Fibroblast of the aortic adventitia (primary cell): ENCODE data around the gene FOXP4. TPM values are rescaled to one million over a fixed set of nuclear protein-coding genes. Genes with fewer than 3 reads are reported as not detected.

ENCODE experiments used
- DNase-seq: peaks from one replicate; pipeline ENCODE4 v3.0.0-alpha.2; 2010; ENCODE audit warnings: low read depth
- H3K4me3 ChIP-seq: 2 replicates; pipeline ENCODE4 v1.5.1; 2011; ENCODE audit warnings: low read depth, mild to moderate bottlenecking, control low read depth, low read length, moderate library complexity
- small RNA-seq: library from RNA; depleted of rRNA; stranded (forward); fragments of <200 nt; gene quantifications from one replicate; pipeline ENCODE3, GENCODE V24; 2012
- total RNA-seq: library from RNA; depleted of rRNA; stranded (reverse); fragments of >200 nt; gene quantifications from 2 replicates; pipeline ENCODE4 v1.2.3, GENCODE V29; 2012; ENCODE audit warnings: low replicate concordance
- TF ChIP-seq, protein P1 (sequence below): IDR thresholded peaks from 2 replicates; pipeline ENCODE4 v1.5.1; 2011; ENCODE audit warnings: mild to moderate bottlenecking, low read length, control low read depth, inconsistent platforms; ENCODE audit not compliant: insufficient read depth

Gene FOXP4
- total RNA-seq, 1 donor, result 2.9 TPM

DNA sequence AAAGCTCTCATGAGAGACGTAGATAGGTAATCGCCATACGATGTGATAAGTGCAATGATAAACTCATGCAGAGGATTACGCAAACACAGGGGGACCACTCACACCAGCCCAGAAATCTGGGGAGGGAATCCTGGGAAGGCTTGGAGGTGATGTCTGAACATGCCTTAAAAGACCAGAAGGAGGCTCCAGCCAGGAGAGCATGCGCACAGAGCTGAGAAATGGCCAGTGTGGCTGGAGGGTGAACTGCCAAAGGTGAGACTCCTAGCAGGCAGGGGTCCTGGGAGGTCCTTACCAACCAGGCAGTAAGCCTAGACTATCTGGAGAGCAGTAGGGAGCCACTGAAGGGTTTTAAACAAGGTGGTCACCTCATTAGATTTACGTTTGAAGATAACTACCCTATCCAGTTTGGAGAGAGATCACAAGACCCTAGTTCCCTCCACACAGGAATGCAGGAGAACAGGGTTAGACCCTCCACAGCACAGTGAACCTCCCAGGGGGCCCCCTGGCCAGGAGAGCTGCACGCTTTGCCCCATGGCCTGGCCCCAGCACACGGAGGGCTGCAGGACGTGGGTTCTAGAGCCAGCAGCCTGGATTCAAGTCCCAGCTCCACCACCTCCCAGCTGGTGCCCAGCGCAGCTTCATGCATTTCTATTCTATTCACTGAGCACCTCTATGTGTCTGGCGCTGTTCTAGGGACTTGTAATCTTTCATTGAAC, 105.2 kb downstream of the FOXP4 start:
- TF ChIP-seq, protein P1, sequence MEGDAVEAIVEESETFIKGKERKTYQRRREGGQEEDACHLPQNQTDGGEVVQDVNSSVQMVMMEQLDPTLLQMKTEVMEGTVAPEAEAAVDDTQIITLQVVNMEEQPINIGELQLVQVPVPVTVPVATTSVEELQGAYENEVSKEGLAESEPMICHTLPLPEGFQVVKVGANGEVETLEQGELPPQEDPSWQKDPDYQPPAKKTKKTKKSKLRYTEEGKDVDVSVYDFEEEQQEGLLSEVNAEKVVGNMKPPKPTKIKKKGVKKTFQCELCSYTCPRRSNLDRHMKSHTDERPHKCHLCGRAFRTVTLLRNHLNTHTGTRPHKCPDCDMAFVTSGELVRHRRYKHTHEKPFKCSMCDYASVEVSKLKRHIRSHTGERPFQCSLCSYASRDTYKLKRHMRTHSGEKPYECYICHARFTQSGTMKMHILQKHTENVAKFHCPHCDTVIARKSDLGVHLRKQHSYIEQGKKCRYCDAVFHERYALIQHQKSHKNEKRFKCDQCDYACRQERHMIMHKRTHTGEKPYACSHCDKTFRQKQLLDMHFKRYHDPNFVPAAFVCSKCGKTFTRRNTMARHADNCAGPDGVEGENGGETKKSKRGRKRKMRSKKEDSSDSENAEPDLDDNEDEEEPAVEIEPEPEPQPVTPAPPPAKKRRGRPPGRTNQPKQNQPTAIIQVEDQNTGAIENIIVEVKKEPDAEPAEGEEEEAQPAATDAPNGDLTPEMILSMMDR, result no peak
- H3K4me3 ChIP-seq, result no peak overlapping the region
- DNase-seq, result no peak

Small RNA genes within 50 kb of the gene (small RNA-seq; reads per million reads assigned to genes)
- not detected for gene MIR4641

Other genes with a start within 250 kb of the FOXP4 start
- gene NCR2, start 210.8 kb upstream of the FOXP4 start, total RNA-seq, result not detected in 2 replicates
- 0.09 TPM in 1 of 2 replicates, not detected in the other for gene MDFI, start 92.1 kb downstream of the FOXP4 start, total RNA-seq
- 5.1 and 6.8 TPM in 2 replicates for gene TFEB, start 189.2 kb downstream of the FOXP4 start, total RNA-seq
- gene PGC, start 201.0 kb downstream of the FOXP4 start, total RNA-seq, result not detected in 2 replicates
- gene FRS3, start 233.5 kb downstream of the FOXP4 start, total RNA-seq, result 1.4 and 2.7 TPM in 2 replicates
- gene PRICKLE4, start 234.4 kb downstream of the FOXP4 start, total RNA-seq, result 0.45 and 6.3 TPM in 2 replicates
- gene TOMM6, start 241.3 kb downstream of the FOXP4 start, total RNA-seq, result 38.3 and 131 TPM in 2 replicates